ENCODE data around the gene CDC14B. TPM values are rescaled to one million over a fixed set of nuclear protein-coding genes. Genes with fewer than 3 reads are reported as not detected.

CDC14B gene
- total RNA-seq, 1 donor from 2014 or later = 29.2 TPM

DNA sequence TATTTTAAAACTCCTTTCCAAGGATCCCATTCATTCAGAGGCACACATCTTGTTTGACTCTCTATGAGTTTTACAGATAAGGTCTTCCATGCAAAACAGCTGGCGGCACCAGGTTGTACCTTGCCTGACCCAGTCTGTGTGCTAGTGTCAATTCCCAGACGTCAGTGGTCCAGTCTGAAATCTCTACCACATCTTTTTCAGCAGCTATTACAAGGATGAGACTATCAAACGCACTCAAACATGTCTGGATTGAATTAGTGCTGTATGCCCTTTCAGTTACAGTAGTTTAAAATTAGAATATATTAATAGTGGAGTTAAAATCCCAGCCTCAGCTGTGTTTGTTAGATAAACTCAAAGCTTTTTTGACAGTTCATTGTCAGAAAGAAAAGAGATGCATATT lies 11.7 kb downstream of the CDC14B start:
- peaks cover 43% of the 10 kb centered on the region for H3K4me1 Mint-ChIP-seq
- DNase-seq (ENCODE audit: low read depth, low spot score) = no peak
- no peaks in the 10 kb centered on the region for H3K27me3 Mint-ChIP-seq (ENCODE audit: low read depth)
- no peak for TF ChIP-seq CTCF (conservative IDR thresholded peaks at IDR 0.05)
- no peaks in the 10 kb centered on the region for H3K36me3 Mint-ChIP-seq (ENCODE audit: low read depth)
- no peak overlapping the region for H3K27ac Mint-ChIP-seq (ENCODE audit: unreplicated experiment)
- H3K4me3 Mint-ChIP-seq = no peak overlapping the region
- H3K9me3 Mint-ChIP-seq = no peaks in the 10 kb centered on the region

GRCh38 chr9:96605328-96605727 lies 14.3 kb downstream of the CDC14B start:
- Mint-ChIP-seq H3K4me3 (no peak overlapping the region), H3K27ac (ENCODE audit: unreplicated experiment) (no peak overlapping the region), H3K27me3 (ENCODE audit: low read depth) (no peaks in the 10 kb centered on the region), H3K36me3 (ENCODE audit: low read depth) (peaks cover 6% of the 10 kb centered on the region), H3K9me3 (no peaks in the 10 kb centered on the region), H3K4me1 (peaks cover 29% of the 10 kb centered on the region)
- no peak for TF ChIP-seq CTCF (conservative IDR thresholded peaks at IDR 0.05)
- DNase-seq (ENCODE audit: low read depth, low spot score) = no peak

- Mint-ChIP-seq H3K9me3 (peaks cover 2% of the 10 kb centered on the region), H3K4me1 (peaks cover 29% of the 10 kb centered on the region), H3K4me3 (no peak overlapping the region), H3K27me3 (ENCODE audit: low read depth) (no peaks in the 10 kb centered on the region), H3K27ac (ENCODE audit: unreplicated experiment) (no peak overlapping the region), H3K36me3 (ENCODE audit: low read depth) (peaks cover 6% of the 10 kb centered on the region)
- DNase-seq (ENCODE audit: low read depth, low spot score) = no peak
- no peak for TF ChIP-seq CTCF (conservative IDR thresholded peaks at IDR 0.05)
Observed at GRCh38 chr9:96604004-96604319, 15.7 kb downstream of the CDC14B start.

DNA sequence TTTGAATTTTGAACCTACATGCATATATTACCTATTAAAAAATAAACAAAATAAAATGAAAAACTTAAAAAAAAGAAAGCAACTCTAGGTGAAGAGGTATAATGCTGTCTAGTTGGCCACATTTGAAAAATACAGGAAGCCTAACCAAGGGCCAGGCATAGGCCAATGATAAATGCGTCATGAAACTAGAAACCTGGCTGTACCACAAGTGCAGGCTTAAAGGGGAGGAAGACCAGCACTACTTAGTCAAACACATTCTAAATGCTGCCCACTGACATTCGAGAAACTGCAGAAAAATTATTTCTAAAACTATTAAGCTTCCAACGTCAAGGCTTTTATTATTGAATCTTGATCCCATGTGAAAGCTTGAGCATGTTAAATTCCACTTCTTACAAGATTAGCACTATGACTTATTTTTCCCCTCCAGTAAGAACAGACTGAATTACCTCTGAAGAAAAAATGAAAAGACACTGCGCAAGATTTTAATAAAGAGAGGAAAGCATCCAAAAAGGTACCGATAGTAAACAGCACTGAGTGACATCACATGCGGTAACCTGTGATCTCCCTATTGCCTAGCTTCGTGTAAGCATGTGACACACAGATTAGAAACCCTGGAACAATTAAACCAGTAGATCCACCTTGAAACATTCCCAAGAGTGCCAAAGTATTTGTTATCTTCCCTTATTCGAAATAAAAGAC lies 16.2 kb downstream of the CDC14B start:
- Mint-ChIP-seq H3K27me3 (ENCODE audit: low read depth) (no peaks in the 10 kb centered on the region), H3K27ac (ENCODE audit: unreplicated experiment) (no peak overlapping the region), H3K9me3 (peaks cover 2% of the 10 kb centered on the region), H3K4me1 (peaks cover 28% of the 10 kb centered on the region), H3K36me3 (ENCODE audit: low read depth) (peaks cover 6% of the 10 kb centered on the region), H3K4me3 (no peak overlapping the region)
- no peak for DNase-seq (ENCODE audit: low read depth, low spot score)
- TF ChIP-seq CTCF (conservative IDR thresholded peaks at IDR 0.05) = no peak

GRCh38 chr9:96599298-96599697 lies 20.3 kb downstream of the CDC14B start:
- H3K27ac Mint-ChIP-seq (ENCODE audit: unreplicated experiment) = no peak overlapping the region
- DNase-seq (ENCODE audit: low read depth, low spot score) = no peak
- H3K9me3 Mint-ChIP-seq = peaks cover 2% of the 10 kb centered on the region
- peaks cover 6% of the 10 kb centered on the region for H3K36me3 Mint-ChIP-seq (ENCODE audit: low read depth)
- H3K4me3 Mint-ChIP-seq = no peak overlapping the region
- no peaks in the 10 kb centered on the region for H3K27me3 Mint-ChIP-seq (ENCODE audit: low read depth)
- no peak for TF ChIP-seq CTCF (conservative IDR thresholded peaks at IDR 0.05)
- peaks cover 31% of the 10 kb centered on the region for H3K4me1 Mint-ChIP-seq
